ENCODE results near the gene CFAP97.

Gene CFAP97

GRCh38 chr4:185227713-185228278 lies 24.0 kb upstream of the CFAP97 start:
- H3K4me3 ChIP-seq (replicated peaks; ENCODE audit: insufficient read depth, low read length), result no peak overlapping the region
- TF ChIP-seq CTCF (IDR thresholded peaks at IDR 0.05; ENCODE audit: insufficient read depth, low read length) (no peak), REST (IDR thresholded peaks at IDR 0.05; ENCODE audit: insufficient replicate concordance, low read depth) (no peak), GABPA (IDR thresholded peaks at IDR 0.05; ENCODE audit: low read depth) (no peak), POLR2AphosphoS5 (IDR thresholded peaks at IDR 0.05; ENCODE audit: low read depth) (no peak), SPI1 (IDR thresholded peaks at IDR 0.05; ENCODE audit: borderline replicate concordance, low read depth) (no peak)

GRCh38 chr4:185227131-185227551 lies 23.3 kb upstream of the CFAP97 start:
- DNase-seq (ENCODE audit: low read depth in 1 of 2, low spot score in 1 of 2), result no peak
- H3K4me3 ChIP-seq (replicated peaks; ENCODE audit: insufficient read depth, low read length), result no peak overlapping the region
- TF ChIP-seq POLR2AphosphoS5 (IDR thresholded peaks at IDR 0.05; ENCODE audit: low read depth) (no peak), GABPA (IDR thresholded peaks at IDR 0.05; ENCODE audit: low read depth) (no peak), SPI1 (IDR thresholded peaks at IDR 0.05; ENCODE audit: borderline replicate concordance, low read depth) (no peak), CTCF (IDR thresholded peaks at IDR 0.05; ENCODE audit: insufficient read depth, low read length) (no peak), REST (IDR thresholded peaks at IDR 0.05; ENCODE audit: insufficient replicate concordance, low read depth) (no peak)
- H3K27ac ChIP-seq (replicated peaks), result no peak overlapping the region
- no peaks in the 10 kb centered on the region for H3K27me3 ChIP-seq (ENCODE audit: insufficient read depth, poor library complexity, severe bottlenecking)

More at GRCh38 chr4:185227713-185228278, 24.0 kb upstream of the CFAP97 start:
- Histone ChIP-seq H3K27ac (replicated peaks) (no peak overlapping the region), H3K27me3 (ENCODE audit: insufficient read depth, poor library complexity, severe bottlenecking) (no peaks in the 10 kb centered on the region)
- no peak for DNase-seq (ENCODE audit: low read depth in 1 of 2, low spot score in 1 of 2)

GRCh38 chr4:185225940-185226339 lies 22.1 kb upstream of the CFAP97 start:
- TF ChIP-seq REST (IDR thresholded peaks at IDR 0.05; ENCODE audit: insufficient replicate concordance, low read depth) (no peak), POLR2AphosphoS5 (IDR thresholded peaks at IDR 0.05; ENCODE audit: low read depth) (no peak), SPI1 (IDR thresholded peaks at IDR 0.05; ENCODE audit: borderline replicate concordance, low read depth) (no peak), GABPA (IDR thresholded peaks at IDR 0.05; ENCODE audit: low read depth) (no peak), CTCF (IDR thresholded peaks at IDR 0.05; ENCODE audit: insufficient read depth, low read length) (no peak)
- Histone ChIP-seq H3K27me3 (ENCODE audit: insufficient read depth, poor library complexity, severe bottlenecking) (no peaks in the 10 kb centered on the region), H3K27ac (replicated peaks) (no peak overlapping the region), H3K4me3 (replicated peaks; ENCODE audit: insufficient read depth, low read length) (no peak overlapping the region)
- DNase-seq (ENCODE audit: low read depth in 1 of 2, low spot score in 1 of 2), result no peak

All from HL-60 (cell line).